Adrenal gland (tissue), 12 donors: ENCODE data around the gene EPC2. TPM values are rescaled to one million over a fixed set of nuclear protein-coding genes. Genes with fewer than 3 reads are reported as not detected.

Source experiments
- DNase-seq, 7 donors: peaks; one replicate each; pipeline ENCODE4 v3.0.0-alpha.2; 2019 to 2020
- H3K27ac ChIP-seq, 5 donors: fragments of 200-600 bp; sonication (generic) in 4 of 5; 1 replicate in 3 of 5; 2 replicates in 2 of 5; pipeline versions ENCODE4 v1.5.1 to v1.8.0; 2016 to 2020; ENCODE audit warnings: mild to moderate bottlenecking in 1 of 5
- H3K27me3 ChIP-seq: fragments of 200-600 bp; 2 replicates; pipeline ENCODE4 v1.8.0; 2021
- H3K36me3 ChIP-seq, 2 donors: fragments of 200-600 bp; replicated peaks in 1 of 2; 1 replicate in 1 of 2; 2 replicates in 1 of 2; pipeline versions ENCODE4 v1.5.1 to v1.8.0; 2018 to 2022
- H3K4me1 ChIP-seq, 2 donors: fragments of 200-600 bp; replicated peaks in 1 of 2; 1 replicate in 1 of 2; 2 replicates in 1 of 2; pipeline versions ENCODE4 v1.5.1 to v1.8.0; 2018 to 2021
- H3K4me3 ChIP-seq, 4 donors: fragments of 200-600 bp; sonication (generic) in 3 of 4; one replicate each; pipeline ENCODE4 v1.5.1; 2016 to 2018
- H3K9me3 ChIP-seq, 3 donors: fragments of 200-600 bp; sonication (generic) in 1 of 3; replicated peaks in 1 of 3; 1 replicate in 2 of 3; 2 replicates in 1 of 3; pipeline versions ENCODE4 v1.5.1 to v1.8.0; 2016 to 2021
- POLR2A ChIP-seq, 2 donors: fragments of 450-650 bp; IDR thresholded peaks; one replicate each; pipeline ENCODE4 v1.6.1; 2017; ENCODE audit warnings: antibody characterized with exemption in 2 of 2, mild to moderate bottlenecking in 2 of 2, moderate library complexity in 1 of 2
- WGBS, 4 donors: extraction: QIAGEN DNeasy Blood & Tissue Kit in 2 of 4; methylation state at CpG; one replicate each; pipeline versions ENCODE4 v1.1.5 to v1.1.7; 2013 to 2017; 5-methylcytosine and 5-hydroxymethylcytosine counted together
- intact Hi-C, 2 donors: fragments of 100-400 bp; cut with DNase I; formaldehyde crosslinking; loops; one replicate each; pipeline versions ENCODE4 v1.14.1 to v1.15.0; 2022 to 2023
- polyA plus RNA-seq, 3 donors: library from polyadenylated mRNA; stranded (reverse); fragments of 200-250 nt in 2 of 3; fragments of 350-450 nt in 1 of 3; fragmentation: Illumina TruSeq in 1 of 3; extraction: RNeasy Lipid Tissue Mini Kit (QIAGEN cat#74804) in 1 of 3; gene quantifications; one replicate each; pipeline ENCODE4 v1.2.3, GENCODE V29; 2013 to 2014
- total RNA-seq, 9 donors: library from RNA; depleted of rRNA in 4 of 9; stranded (reverse); fragments of >200 nt in 4 of 9; fragments of 120-200 nt in 1 of 9; fragmentation: NEBNext Ultra II Directional in 1 of 9; extraction: Animal tissue kit (Norgen Biotek cat#: 25700) in 1 of 9; gene quantifications; one replicate each; pipeline versions ENCODE4 v1.1.0 to v1.2.4, GENCODE V29; 2013 to 2023
- TF ChIP-seq, protein P1 (sequence below), 6 experiments: fragments of 450-650 bp in 4 of 6; fragments of 200-600 bp in 2 of 6; sonication (generic) in 1 of 6; IDR thresholded peaks; 1 replicate in 5 of 6; 2 replicates in 1 of 6; pipeline versions ENCODE4 v1.5.1 to v1.8.0; 2016 to 2021; ENCODE audit warnings: antibody characterized with exemption in 6 of 6, mild to moderate bottlenecking in 2 of 6, moderate library complexity in 1 of 6
- donor health status: healthy with polysubstance abuse.
- donor health status: Bipolar disorder and iron deficiency.
- donor health status: DM: yes; HTN: yes; CAD: no.
- donor health status: DM: no; HTN: no; CAD: no.
- donor health status: DM: no; HTN: no; CAD: no.
- donor health status: DM: yes; HTN: yes; CAD: no.

EPC2 gene
- total and polyA plus RNA-seq, 12 donors, result 8.0 to 57.4 (median 27.8) TPM

DNA sequence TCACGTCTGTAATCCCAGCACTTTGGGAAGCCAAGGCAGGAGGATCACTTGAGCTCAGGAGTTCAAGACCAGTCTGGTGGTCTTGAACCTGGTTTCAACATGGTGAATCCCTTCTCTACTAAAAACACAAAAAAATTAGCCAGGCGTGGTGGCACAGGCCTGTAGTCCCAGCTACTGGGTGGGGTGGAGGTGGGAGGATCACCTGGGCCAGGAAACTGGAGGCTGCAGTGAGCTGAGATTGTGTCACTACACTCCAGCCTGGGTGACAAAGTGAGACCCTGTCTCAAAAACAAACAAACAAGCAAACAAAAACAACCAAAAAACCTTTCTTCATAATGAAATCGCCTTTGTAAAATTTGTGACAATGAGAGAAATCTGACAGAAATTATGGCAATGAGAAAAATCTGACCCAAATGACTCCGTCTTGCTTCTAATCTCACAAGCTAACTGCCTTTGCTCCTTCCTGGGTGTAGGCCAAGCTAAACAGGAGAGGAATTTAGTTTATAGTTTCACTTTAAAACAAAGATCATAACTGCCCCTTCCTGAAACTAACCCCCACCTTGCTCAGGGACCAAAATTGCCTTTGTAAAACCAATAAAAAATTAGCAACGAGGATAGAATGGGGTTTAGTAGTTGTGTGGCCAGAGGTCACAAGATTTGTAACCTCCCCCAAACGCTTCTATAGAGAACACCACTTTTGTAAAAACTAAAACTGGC, 169.8 kb downstream of the EPC2 start:
- WGBS, 4 donors, result 45 to 54% (median 49%) methylated on average over 6 of the region's 6 CpGs
- DNase-seq, result peak in 5 of 7 donors; percentile 34 to 64 (median 53)
- intact Hi-C loops, result no loop called here
- H3K4me3 ChIP-seq, result no peak overlapping the region
- peaks cover 19 to 60% of the 10 kb centered on the region in 2 donors for H3K4me1 ChIP-seq
- H3K36me3 ChIP-seq, result no peaks in the 10 kb centered on the region
- peak overlapping the region; percentile 23 to 84 (median 66) for H3K27ac ChIP-seq
- TF ChIP-seq, protein P1, sequence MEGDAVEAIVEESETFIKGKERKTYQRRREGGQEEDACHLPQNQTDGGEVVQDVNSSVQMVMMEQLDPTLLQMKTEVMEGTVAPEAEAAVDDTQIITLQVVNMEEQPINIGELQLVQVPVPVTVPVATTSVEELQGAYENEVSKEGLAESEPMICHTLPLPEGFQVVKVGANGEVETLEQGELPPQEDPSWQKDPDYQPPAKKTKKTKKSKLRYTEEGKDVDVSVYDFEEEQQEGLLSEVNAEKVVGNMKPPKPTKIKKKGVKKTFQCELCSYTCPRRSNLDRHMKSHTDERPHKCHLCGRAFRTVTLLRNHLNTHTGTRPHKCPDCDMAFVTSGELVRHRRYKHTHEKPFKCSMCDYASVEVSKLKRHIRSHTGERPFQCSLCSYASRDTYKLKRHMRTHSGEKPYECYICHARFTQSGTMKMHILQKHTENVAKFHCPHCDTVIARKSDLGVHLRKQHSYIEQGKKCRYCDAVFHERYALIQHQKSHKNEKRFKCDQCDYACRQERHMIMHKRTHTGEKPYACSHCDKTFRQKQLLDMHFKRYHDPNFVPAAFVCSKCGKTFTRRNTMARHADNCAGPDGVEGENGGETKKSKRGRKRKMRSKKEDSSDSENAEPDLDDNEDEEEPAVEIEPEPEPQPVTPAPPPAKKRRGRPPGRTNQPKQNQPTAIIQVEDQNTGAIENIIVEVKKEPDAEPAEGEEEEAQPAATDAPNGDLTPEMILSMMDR (IDR thresholded peaks at IDR 0.05), result no peak
- TF ChIP-seq POLR2A (IDR thresholded peaks at IDR 0.05), result no peak
- H3K9me3 ChIP-seq, result no peaks in the 10 kb centered on the region
- H3K27me3 ChIP-seq, result no peaks in the 10 kb centered on the region

DNA sequence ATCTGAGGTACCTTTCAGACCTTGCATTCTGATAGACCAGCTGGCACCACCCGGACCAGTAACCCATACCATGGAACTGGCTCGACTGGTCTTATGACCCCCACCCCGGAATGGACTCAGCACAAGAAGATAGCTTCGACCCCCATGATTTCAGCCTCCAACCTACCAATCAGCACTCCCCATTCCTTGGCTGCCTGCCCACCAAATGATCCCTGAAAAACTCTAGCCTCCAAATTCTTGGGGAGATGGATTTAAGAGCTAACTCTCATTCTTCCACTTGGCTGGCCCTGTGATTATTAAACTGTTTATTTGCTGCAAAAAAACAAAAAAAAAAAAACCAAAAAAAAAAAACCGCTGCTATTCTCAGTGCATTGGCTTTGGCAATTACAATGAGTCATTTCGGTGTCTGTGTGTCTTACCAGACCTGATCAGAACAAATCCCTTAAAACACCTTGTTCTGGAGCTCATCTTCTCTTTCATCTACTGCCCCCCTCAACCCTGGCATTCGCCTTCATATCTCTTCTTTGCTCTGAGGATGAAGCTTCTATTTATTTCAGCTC, 170.4 kb downstream of the EPC2 start:
- Histone ChIP-seq H3K4me1 (peaks cover 19 to 66% of the 10 kb centered on the region in 2 donors), H3K27me3 (no peaks in the 10 kb centered on the region), H3K27ac (peak overlapping the region; percentile 23 to 84 (median 66)), H3K4me3 (no peak overlapping the region), H3K9me3 (no peaks in the 10 kb centered on the region), H3K36me3 (no peaks in the 10 kb centered on the region)
- intact Hi-C loops, result no loop called here
- TF ChIP-seq POLR2A (IDR thresholded peaks at IDR 0.05), result no peak
- TF ChIP-seq, protein P1 (IDR thresholded peaks at IDR 0.05), result no peak
- peak in 6 of 7 donors; percentile 24 to 61 (median 40) for DNase-seq
- WGBS, 4 donors, result 43 to 59% (median 46%) methylated on average over 5 to 7 of the region's 7 CpGs

DNA sequence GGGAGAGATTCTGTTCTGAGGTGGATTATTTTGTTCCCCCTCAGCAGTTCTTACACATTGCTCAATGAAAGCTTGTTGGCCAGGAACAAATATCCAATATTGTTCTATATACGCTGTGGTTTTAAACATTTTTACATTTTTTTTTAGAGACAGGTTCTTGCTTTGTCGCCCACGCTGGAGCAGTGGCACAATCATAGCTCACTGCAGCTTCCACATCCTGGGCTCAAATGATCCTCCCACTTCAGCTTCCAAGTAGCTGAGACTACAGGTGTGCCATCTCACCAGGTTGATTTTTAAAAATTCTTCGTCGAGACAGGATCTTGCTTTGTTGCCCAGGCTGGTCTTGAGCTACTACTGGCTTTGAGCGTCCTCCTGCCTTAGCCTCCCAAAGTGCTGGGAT, 171.6 kb downstream of the EPC2 start:
- Histone ChIP-seq H3K27me3 (no peaks in the 10 kb centered on the region), H3K4me1 (peaks cover 19 to 66% of the 10 kb centered on the region in 2 donors), H3K9me3 (no peaks in the 10 kb centered on the region), H3K4me3 (no peak overlapping the region), H3K36me3 (no peaks in the 10 kb centered on the region), H3K27ac (no peak overlapping the region)
- TF ChIP-seq POLR2A (IDR thresholded peaks at IDR 0.05), result no peak
- TF ChIP-seq, protein P1 (IDR thresholded peaks at IDR 0.05), result no peak
- WGBS, 4 donors, result 92 to 96% (median 94%) methylated on average over 6 of the region's 6 CpGs
- intact Hi-C loops, result no loop called here
- DNase-seq, result no peak

DNA sequence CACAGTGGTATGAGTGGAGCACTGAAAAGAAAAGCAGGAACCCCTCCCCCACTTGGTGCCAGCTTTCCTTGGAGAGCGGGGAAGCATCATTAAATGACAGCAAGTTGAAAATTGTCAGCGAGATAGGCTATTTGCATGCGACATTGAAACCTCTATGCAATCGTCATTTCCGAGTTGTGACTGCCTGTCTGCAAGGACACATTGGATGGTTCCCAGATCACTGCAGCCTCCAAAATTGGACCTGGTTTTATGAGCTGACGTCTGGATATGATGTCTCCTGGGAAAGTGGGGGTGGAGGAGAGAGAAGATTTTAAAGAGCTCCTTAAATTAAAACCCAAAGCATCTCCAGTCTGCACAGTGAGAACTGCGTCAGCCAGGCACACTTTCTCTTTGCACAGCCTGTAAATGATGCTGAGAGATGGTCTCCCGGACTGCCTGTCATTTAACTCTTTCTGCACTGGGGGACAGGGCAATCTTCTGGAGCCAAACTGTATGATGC, 172.7 kb downstream of the EPC2 start:
- peak; percentile 74 to 94 (median 89) for DNase-seq
- TF ChIP-seq, protein P1 (IDR thresholded peaks at IDR 0.05), result no peak
- TF ChIP-seq POLR2A (IDR thresholded peaks at IDR 0.05), result peak in 1 of 2 donors; percentile 45
- 1 to 7% (median 5%) methylated on average over 8 of the region's 8 CpGs for WGBS, 4 donors
- H3K4me1 ChIP-seq, result peaks cover 19 to 61% of the 10 kb centered on the region in 2 donors
- H3K27me3 ChIP-seq, result no peaks in the 10 kb centered on the region
- intact Hi-C loops, result no loop called here
- H3K36me3 ChIP-seq, result no peaks in the 10 kb centered on the region
- peak overlapping the region in 4 of 5 donors; percentile 45 to 80 (median 70) for H3K27ac ChIP-seq
- H3K9me3 ChIP-seq, result no peaks in the 10 kb centered on the region
- peak overlapping the region in 1 of 4 donors; percentile 24 for H3K4me3 ChIP-seq
